Epithelial cell of proximal tubule (primary cell): ENCODE results near the gene APELA. TPM values are rescaled to one million over a fixed set of nuclear protein-coding genes. Genes with fewer than 3 reads are reported as not detected.

ENCODE experiments used
- DNase-seq: peaks from one replicate; pipeline ENCODE4 v3.0.0-alpha.2; 2011; ENCODE audit warnings: low read depth
- H3K4me3 ChIP-seq: 2 replicates; pipeline ENCODE4 v1.5.1; 2011; ENCODE audit warnings: low read depth, mild to moderate bottlenecking, low read length
- total RNA-seq: library from RNA; depleted of rRNA; stranded (reverse); fragments of >200 nt; gene quantifications from 2 replicates; pipeline ENCODE4 v1.2.3, GENCODE V29; 2015
- TF ChIP-seq, protein P1 (sequence below): conservative IDR thresholded peaks from 2 replicates; pipeline ENCODE4 v1.5.1; 2012; ENCODE audit warnings: low read depth, mild to moderate bottlenecking, low read length

Gene APELA
- total RNA-seq, 1 donor from 2014 or later: not detected

DNA sequence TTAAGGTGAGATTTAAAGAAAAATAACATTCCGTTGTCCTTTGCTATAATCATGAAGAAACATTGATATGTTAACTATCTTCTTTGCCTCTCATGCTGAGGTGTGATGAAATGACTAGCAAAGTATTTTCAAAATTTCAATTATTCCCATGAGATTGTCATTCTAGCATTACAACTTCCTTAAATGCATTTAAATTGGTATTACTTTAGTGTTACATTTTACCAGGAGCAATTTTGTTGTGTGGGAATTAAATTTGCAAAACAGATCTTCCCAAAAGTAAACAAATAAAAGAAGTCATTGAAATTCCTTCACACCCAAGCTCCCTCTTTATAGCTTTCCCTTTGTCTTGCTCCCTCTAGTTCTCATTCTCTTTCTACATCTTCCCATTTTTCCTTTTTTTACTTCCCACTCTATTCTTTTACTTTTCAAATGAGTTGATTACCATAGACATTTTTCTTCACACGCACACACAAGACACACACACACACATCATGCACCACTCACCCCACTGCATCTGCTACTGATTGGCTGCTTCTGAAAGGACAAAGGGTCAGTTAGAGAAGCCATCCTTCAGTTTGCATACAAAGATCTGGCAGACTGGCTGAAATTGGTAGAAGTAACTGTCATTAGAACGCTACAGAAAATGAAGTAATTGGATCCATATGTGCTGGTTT is 10.0 kb upstream of the APELA start:
- DNase-seq: no peak
- TF ChIP-seq, protein P1, sequence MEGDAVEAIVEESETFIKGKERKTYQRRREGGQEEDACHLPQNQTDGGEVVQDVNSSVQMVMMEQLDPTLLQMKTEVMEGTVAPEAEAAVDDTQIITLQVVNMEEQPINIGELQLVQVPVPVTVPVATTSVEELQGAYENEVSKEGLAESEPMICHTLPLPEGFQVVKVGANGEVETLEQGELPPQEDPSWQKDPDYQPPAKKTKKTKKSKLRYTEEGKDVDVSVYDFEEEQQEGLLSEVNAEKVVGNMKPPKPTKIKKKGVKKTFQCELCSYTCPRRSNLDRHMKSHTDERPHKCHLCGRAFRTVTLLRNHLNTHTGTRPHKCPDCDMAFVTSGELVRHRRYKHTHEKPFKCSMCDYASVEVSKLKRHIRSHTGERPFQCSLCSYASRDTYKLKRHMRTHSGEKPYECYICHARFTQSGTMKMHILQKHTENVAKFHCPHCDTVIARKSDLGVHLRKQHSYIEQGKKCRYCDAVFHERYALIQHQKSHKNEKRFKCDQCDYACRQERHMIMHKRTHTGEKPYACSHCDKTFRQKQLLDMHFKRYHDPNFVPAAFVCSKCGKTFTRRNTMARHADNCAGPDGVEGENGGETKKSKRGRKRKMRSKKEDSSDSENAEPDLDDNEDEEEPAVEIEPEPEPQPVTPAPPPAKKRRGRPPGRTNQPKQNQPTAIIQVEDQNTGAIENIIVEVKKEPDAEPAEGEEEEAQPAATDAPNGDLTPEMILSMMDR: no peak
- H3K4me3 ChIP-seq: no peak overlapping the region

GRCh38 chr4:164871673-164872072 is 5.3 kb upstream of the APELA start:
- no peak for DNase-seq
- TF ChIP-seq, protein P1: no peak
- no peak overlapping the region for H3K4me3 ChIP-seq

- no peak overlapping the region for H3K4me3 ChIP-seq
- TF ChIP-seq, protein P1: no peak
- no peak for DNase-seq
Observed at GRCh38 chr4:164872481-164872880, 4.5 kb upstream of the APELA start.

- H3K4me3 ChIP-seq: no peak overlapping the region
- TF ChIP-seq, protein P1: no peak
- no peak for DNase-seq
Observed at GRCh38 chr4:164874789-164875188, 2.2 kb upstream of the APELA start.

GRCh38 chr4:164880489-164881262 is 3.7 kb downstream of the APELA start:
- no peak for DNase-seq
- TF ChIP-seq, protein P1: no peak
- no peak overlapping the region for H3K4me3 ChIP-seq

GRCh38 chr4:164888096-164888715 is 11.2 kb downstream of the APELA start:
- H3K4me3 ChIP-seq: no peak overlapping the region
- no peak for DNase-seq
- TF ChIP-seq, protein P1: no peak
